Stimulated activated CD8-positive, alpha-beta memory T cell treated with anti-CD3 and anti-CD28 coated beads, Interleukin-15, amount 100 ng/mL, for 48 hours (primary cell): ENCODE data around the gene FOXN4.

Source experiments
- DNase-seq, 2 donors: peaks; one replicate each; pipeline ENCODE4 v3.0.0-alpha.2; 2020; ENCODE audit warnings: low read depth in 2 of 2

FOXN4 gene

GRCh38 chr12:109279525-109279924, 29.6 kb downstream of the FOXN4 start:
- DNase-seq, result no peak

- no peak for DNase-seq
Measured at GRCh38 chr12:109278912-109279311, 30.2 kb downstream of the FOXN4 start.

GRCh38 chr12:109277899-109278762, 31.0 kb downstream of the FOXN4 start:
- DNase-seq, result no peak

- DNase-seq, result no peak
Measured at GRCh38 chr12:109277255-109277898, 31.7 kb downstream of the FOXN4 start.

GRCh38 chr12:109276160-109276559, 32.9 kb downstream of the FOXN4 start:
- DNase-seq, result no peak

- DNase-seq, result no peak
Measured at GRCh38 chr12:109275173-109275572, 33.9 kb downstream of the FOXN4 start.

- DNase-seq, result no peak
Measured at GRCh38 chr12:109274381-109274780, 34.7 kb downstream of the FOXN4 start.

- DNase-seq, result no peak
Measured at GRCh38 chr12:109273354-109273753, 35.7 kb downstream of the FOXN4 start.

- no peak for DNase-seq
Measured at GRCh38 chr12:109271418-109271817, 37.7 kb downstream of the FOXN4 start.

- no peak for DNase-seq
Measured at GRCh38 chr12:109270494-109270893, 38.6 kb downstream of the FOXN4 start.

GRCh38 chr12:109269428-109269827, 39.7 kb downstream of the FOXN4 start:
- no peak for DNase-seq

- no peak for DNase-seq
Measured at GRCh38 chr12:109268896-109269295, 40.2 kb downstream of the FOXN4 start.

GRCh38 chr12:109267361-109267760, 41.7 kb downstream of the FOXN4 start:
- no peak for DNase-seq

- DNase-seq, result no peak
Measured at GRCh38 chr12:109266106-109266879, 42.8 kb downstream of the FOXN4 start.

- no peak for DNase-seq
Measured at GRCh38 chr12:109264943-109265650, 44.0 kb downstream of the FOXN4 start.

- peak; percentile 16 to 32 for DNase-seq
Measured at GRCh38 chr12:109264095-109264942, 44.8 kb downstream of the FOXN4 start.

- DNase-seq, result no peak
Measured at GRCh38 chr12:109263439-109263838, 45.6 kb downstream of the FOXN4 start.

- no peak for DNase-seq
Measured at GRCh38 chr12:109261939-109262338, 47.1 kb downstream of the FOXN4 start.

GRCh38 chr12:109261087-109261486, 48.0 kb downstream of the FOXN4 start:
- DNase-seq, result no peak

GRCh38 chr12:109259545-109259895, 49.6 kb downstream of the FOXN4 start:
- no peak for DNase-seq
